Thyroid gland (tissue), 4 donors: ENCODE measurements around the gene NPB. TPM values are rescaled to one million over a fixed set of nuclear protein-coding genes. Genes with fewer than 3 reads are reported as not detected.

Source experiments
- DNase-seq, 2 donors: peaks; one replicate each; pipeline ENCODE4 v3.0.0-alpha.2; 2019
- H3K27ac ChIP-seq, 3 donors: fragments of 200-600 bp; sonication (generic); 1 replicate in 2 of 3; 2 replicates in 1 of 3; pipeline ENCODE4 v1.5.1; 2016 to 2019; ENCODE audit warnings: mild to moderate bottlenecking in 1 of 3, moderate library complexity in 1 of 3
- H3K27me3 ChIP-seq: fragments of 200-600 bp; sonication (generic); one replicate; pipeline ENCODE4 v1.5.1; 2019
- H3K36me3 ChIP-seq, 2 donors: fragments of 200-600 bp; sonication (generic); one replicate each; pipeline ENCODE4 v1.5.1; 2016 to 2019
- H3K4me1 ChIP-seq, 2 donors: fragments of 200-600 bp; sonication (generic); one replicate each; pipeline ENCODE4 v1.5.1; 2017 to 2019
- H3K4me3 ChIP-seq, 3 donors: fragments of 200-600 bp; sonication (generic); replicated peaks in 1 of 3; 1 replicate in 2 of 3; 2 replicates in 1 of 3; pipeline ENCODE4 v1.5.1; 2016; ENCODE audit warnings: mild to moderate bottlenecking in 1 of 3
- H3K9me3 ChIP-seq: fragments of 200-600 bp; sonication (generic); one replicate; pipeline ENCODE4 v1.5.1; 2017
- POLR2A ChIP-seq, 2 donors: fragments of 450-650 bp; IDR thresholded peaks; one replicate each; pipeline ENCODE4 v1.6.1; 2017; ENCODE audit warnings: antibody characterized with exemption in 2 of 2, mild to moderate bottlenecking in 2 of 2, moderate library complexity in 1 of 2
- WGBS, 2 donors: methylation state at CpG; one replicate each; pipeline ENCODE4 v1.1.5; 2017; 5-methylcytosine and 5-hydroxymethylcytosine counted together
- intact Hi-C: fragments of 100-400 bp; cut with DNase I; formaldehyde crosslinking; loops from one replicate; pipeline ENCODE4 v1.15.1; 2023
- total RNA-seq, 4 donors: library from RNA; depleted of rRNA; stranded (reverse); fragments of >200 nt; gene quantifications; one replicate each; pipeline ENCODE4 v1.2.3, GENCODE V29; 2016
- TF ChIP-seq, protein P1 (sequence below), 6 experiments: fragments of 200-600 bp in 3 of 6; fragments of 450-650 bp in 3 of 6; sonication (generic) in 3 of 6; IDR thresholded peaks; one replicate each; pipeline ENCODE4 v1.5.1; 2016 to 2019; ENCODE audit warnings: antibody characterized with exemption in 6 of 6, mild to moderate bottlenecking in 2 of 6, inconsistent platforms in 1 of 6, moderate library complexity in 1 of 6

Gene NPB
- total RNA-seq, result 1 to 10 TPM in 1 of 4 donors, under 1 TPM in 2, not detected in 1; 0.33 to 1.1 (median 0.38) TPM

DNA sequence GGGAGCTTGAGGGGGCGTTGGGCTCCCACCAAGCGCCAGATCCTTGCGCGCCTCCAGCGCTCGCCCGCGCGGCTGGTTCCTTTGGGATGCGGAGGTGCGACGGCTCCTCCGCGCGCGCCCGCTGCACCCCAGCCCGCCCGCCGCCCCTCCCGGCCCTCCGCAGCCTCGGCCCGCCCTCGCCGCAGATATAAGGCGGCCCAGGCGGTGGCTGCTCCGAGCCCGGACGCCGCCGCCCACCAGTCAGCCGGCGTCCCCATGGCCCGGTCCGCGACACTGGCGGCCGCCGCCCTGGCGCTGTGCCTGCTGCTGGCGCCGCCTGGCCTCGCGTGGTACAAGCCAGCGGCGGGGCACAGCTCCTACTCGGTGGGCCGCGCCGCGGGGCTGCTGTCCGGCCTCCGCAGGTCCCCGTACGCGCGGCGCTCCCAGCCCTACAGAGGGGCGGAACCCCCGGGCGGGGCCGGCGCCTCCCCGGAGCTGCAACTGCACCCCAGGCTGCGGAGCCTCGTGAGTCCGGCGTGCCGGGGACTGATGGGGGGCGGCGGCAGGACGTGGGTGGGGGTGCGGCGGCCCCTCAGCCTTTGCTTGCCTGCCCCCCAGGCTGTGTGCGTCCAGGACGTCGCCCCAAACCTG, at the start of gene NPB:
Gene NPB (plus strand): TSS at position 216 of the 630 bp plus-strand sequence. CDS start 40 bp downstream, at position 256.
- peak; percentile 48 to 54 for DNase-seq
- TF ChIP-seq POLR2A (IDR thresholded peaks at IDR 0.05), result no peak
- TF ChIP-seq, protein P1, sequence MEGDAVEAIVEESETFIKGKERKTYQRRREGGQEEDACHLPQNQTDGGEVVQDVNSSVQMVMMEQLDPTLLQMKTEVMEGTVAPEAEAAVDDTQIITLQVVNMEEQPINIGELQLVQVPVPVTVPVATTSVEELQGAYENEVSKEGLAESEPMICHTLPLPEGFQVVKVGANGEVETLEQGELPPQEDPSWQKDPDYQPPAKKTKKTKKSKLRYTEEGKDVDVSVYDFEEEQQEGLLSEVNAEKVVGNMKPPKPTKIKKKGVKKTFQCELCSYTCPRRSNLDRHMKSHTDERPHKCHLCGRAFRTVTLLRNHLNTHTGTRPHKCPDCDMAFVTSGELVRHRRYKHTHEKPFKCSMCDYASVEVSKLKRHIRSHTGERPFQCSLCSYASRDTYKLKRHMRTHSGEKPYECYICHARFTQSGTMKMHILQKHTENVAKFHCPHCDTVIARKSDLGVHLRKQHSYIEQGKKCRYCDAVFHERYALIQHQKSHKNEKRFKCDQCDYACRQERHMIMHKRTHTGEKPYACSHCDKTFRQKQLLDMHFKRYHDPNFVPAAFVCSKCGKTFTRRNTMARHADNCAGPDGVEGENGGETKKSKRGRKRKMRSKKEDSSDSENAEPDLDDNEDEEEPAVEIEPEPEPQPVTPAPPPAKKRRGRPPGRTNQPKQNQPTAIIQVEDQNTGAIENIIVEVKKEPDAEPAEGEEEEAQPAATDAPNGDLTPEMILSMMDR (IDR thresholded peaks at IDR 0.05), result no peak
- intact Hi-C loops, result no loop called here
- no peaks in the 10 kb centered on the region for H3K9me3 ChIP-seq
- no peak within 1 kb of the TSS for H3K27ac ChIP-seq
- no CpG with 5 or more reads among the region's 79 CpGs for WGBS, 2 donors
- H3K36me3 ChIP-seq, result peaks cover 12 to 18% of the 10 kb centered on the region in 2 donors
- H3K4me3 ChIP-seq, result peak within 1 kb of the TSS in 1 of 3 donors; percentile 28
- H3K4me1 ChIP-seq, result peaks cover 0 to 14% of the 10 kb centered on the region in 2 donors
- no peaks in the 10 kb centered on the region for H3K27me3 ChIP-seq

DNA sequence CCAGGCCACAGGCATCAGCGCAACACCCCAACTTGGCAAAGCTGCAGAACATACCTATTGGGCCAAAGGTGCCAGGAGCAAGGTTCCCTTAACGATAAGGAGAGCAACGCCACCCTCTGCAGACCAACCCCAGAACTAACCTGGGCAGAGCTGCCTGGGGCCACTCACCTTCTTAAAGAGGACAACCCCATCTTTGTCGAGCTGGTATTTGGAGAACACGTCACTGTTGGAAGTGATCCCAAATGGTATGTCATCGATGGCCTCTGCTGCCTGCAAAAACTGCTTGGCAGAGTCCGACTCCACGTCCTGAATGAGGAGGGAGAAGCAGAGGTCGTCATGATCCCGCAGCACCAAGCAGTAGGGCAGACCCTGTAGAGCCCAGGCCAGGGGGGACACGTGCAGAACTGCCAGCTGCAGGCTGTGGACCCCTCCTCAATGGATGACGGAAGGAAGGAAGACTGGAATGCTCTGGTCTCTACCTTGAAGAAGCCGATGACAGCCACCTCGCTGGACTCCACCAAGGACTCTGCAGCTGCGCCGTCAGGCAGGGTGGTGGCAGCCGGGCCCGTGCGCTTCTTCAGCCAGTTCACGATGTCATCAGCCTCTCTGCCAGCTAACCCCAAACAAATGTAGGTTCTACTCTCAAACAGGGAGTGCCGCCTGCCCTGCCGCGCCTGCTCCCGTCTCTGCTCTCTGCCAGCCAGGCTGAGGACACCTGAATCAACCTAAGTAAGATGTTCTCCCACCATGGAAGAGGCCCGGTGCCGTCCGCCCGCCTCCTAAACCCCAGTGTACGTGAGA, 46.9 kb upstream of the NPB start:
- no peak overlapping the region for H3K4me3 ChIP-seq
- DNase-seq, result no peak
- H3K27me3 ChIP-seq, result no peaks in the 10 kb centered on the region
- H3K27ac ChIP-seq, result no peak overlapping the region
- H3K9me3 ChIP-seq, result no peaks in the 10 kb centered on the region
- H3K4me1 ChIP-seq, result peaks cover 13 to 18% of the 10 kb centered on the region in 2 donors
- intact Hi-C loops, result loop anchor here (5.0 kb wide), 1 partner anchor 143 kb away; the partner anchor contains the start of gene SLC25A10
- H3K36me3 ChIP-seq, result peaks cover 58 to 61% of the 10 kb centered on the region in 2 donors
- WGBS, 2 donors, result 85 to 86% methylated on average over 20 to 27 of the region's 29 CpGs
- TF ChIP-seq, protein P1 (IDR thresholded peaks at IDR 0.05), result no peak
- no peak for TF ChIP-seq POLR2A (IDR thresholded peaks at IDR 0.05)

DNA sequence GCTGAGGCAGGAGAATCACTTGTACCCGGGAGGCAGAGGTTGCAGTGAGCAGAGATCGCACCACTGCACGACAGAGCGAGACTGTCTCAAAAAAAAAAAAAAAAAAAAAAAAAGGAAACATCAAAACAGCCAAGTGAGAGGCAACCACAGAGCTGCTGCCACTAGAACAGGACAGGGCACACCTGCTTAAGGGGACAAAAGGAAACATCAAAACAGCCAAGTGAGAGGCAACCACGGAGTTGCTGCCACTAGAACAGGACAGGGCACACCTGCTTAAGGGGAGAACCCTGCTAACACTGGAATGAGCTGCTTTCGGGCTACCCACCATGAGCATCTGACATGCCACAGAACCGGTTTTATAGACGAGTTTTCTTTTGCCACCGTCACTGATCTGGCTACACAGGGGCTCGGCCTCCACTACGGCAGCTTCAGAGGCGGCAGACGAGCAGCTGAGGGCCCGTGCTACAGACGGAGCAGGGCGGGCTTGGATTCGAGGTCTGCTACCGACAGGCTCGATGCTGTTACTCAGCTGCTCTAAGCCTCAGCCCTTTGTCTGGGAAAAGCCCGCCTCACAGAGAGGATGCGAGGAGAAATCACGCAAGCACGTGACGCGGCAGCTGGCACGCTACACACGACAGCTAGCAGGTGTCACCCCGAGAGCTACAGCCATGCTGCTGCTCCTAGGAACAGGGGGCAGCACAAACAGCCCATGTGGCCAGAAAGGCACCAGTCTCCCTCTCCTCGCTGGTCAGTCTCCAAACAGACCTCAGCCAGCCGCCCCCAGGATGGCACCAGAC, 43.7 kb upstream of the NPB start:
- intact Hi-C loops, result loop anchor here (2.0 to 5.0 kb wide), 2 partner anchors 26 to 146 kb away; partner anchors contain the start of genes MCRIP1 and SLC25A10
- Histone ChIP-seq H3K9me3 (no peaks in the 10 kb centered on the region), H3K36me3 (peaks cover 37 to 41% of the 10 kb centered on the region in 2 donors), H3K4me3 (no peak overlapping the region), H3K27ac (no peak overlapping the region), H3K4me1 (peaks cover 20 to 34% of the 10 kb centered on the region in 2 donors), H3K27me3 (no peaks in the 10 kb centered on the region)
- TF ChIP-seq POLR2A (IDR thresholded peaks at IDR 0.05), result no peak
- TF ChIP-seq, protein P1 (IDR thresholded peaks at IDR 0.05), result no peak
- DNase-seq, result no peak
- WGBS, 2 donors, result 90% methylated on average over 12 to 25 of the region's 30 CpGs

DNA sequence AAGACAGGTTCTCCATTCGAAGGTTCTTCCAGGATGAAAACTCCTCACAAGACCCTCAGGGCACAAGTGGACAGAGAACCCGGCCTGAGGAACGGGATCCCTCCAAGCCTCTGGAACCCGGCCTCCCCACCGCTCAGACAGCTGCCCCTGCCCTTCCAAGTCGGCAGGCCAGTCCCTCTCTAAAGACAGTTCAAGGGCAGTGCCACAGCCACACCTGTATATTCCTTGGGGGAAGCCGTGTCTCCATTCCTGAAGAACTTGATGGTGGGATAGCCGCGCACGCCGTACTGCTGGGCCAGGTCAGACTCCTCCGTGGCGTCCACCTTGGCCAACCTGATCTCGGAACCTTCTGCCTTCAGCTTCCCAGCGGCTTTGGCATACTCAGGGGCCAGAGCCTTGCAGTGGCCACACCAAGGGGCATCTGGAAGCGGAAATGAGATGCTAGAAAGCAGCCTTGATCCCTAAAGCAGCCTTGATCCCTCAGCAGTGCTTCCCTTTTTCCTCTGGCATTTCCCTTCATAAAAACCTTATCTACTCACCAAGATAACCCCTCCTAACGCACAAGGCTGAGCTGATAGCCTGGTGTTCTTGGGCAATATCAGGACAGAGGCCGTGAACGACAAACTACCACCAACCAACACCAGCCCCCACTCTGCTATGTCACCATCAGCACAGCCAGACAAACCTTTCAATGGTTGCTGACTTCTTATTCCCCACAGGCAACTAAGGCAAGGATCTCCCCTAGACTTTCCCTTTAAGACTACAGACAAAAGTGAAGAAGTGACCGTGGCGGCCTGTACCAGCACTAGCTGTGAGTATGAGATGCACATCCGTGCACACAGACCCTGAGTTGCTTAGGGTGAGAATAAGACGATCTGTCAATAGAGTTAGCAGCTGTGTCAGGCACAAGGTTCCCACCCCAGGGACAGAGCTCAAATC, 42.8 kb upstream of the NPB start:
- intact Hi-C loops, result loop anchor here (2.0 to 5.0 kb wide), 2 partner anchors 26 to 147 kb away; partner anchors contain the start of genes MCRIP1 and SLC25A10
- no peak for DNase-seq
- peak overlapping the region; percentile 78 to 99 (median 85) for H3K4me3 ChIP-seq
- H3K27ac ChIP-seq, result peak overlapping the region in 2 of 3 donors; percentile 74 to 87
- H3K36me3 ChIP-seq, result peaks cover 30 to 35% of the 10 kb centered on the region in 2 donors
- no peaks in the 10 kb centered on the region for H3K9me3 ChIP-seq
- TF ChIP-seq, protein P1 (IDR thresholded peaks at IDR 0.05), result no peak
- no peak for TF ChIP-seq POLR2A (IDR thresholded peaks at IDR 0.05)
- H3K4me1 ChIP-seq, result peaks cover 20 to 34% of the 10 kb centered on the region in 2 donors
- no peaks in the 10 kb centered on the region for H3K27me3 ChIP-seq
- 53 to 59% methylated on average over 21 to 22 of the region's 23 CpGs for WGBS, 2 donors
